Measurements from ENCODE around the gene ASB5. TPM values are rescaled to one million over a fixed set of nuclear protein-coding genes. Genes with fewer than 3 reads are reported as not detected.
"Not testable (repeated sequence)": the region's sequence is repeated elsewhere in the genome, so short reads cannot be mapped to it uniquely, and the experiment has no call there.

ASB5 gene
- total and polyA plus RNA-seq, 7 experiments from 2014 or later: not detected

DNA sequence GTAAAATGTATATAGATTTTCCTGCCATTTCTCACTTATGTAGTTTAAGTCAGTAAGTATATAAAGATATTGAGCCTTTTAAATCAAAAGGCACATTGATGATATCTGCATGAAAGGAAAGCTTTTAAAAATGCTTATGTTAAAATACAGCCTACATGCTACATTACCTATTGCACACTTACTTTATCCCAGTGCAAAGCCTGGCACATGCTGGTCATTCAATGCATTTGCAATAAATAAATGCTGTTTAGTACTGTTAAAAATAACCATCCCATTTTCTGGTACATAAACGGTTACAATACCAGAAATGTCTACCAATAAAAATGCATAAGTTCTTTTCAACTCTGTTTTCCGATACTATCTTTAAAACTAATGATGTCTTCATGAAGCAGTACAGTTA, 51.5 kb downstream of the ASB5 start:
- H3K27me3 ChIP-seq (ENCODE audit: control insufficient read depth in 2 of 2, insufficient read depth in 2 of 2, low read length in 2 of 2): no peaks in the 10 kb centered on the region
- H3K27me3 Mint-ChIP-seq: peaks cover 0 to 2% (median 0%) of the 10 kb centered on the region in 5 donors
- H3K9me3 ChIP-seq (ENCODE audit: control insufficient read depth in 2 of 3, low read length in 3 of 3): no peaks in the 10 kb centered on the region
- H3K27ac Mint-ChIP-seq: no peak overlapping the region
- H3K4me1 Mint-ChIP-seq: no peaks in the 10 kb centered on the region
- no peak overlapping the region for H3K27ac ChIP-seq (ENCODE audit: low read depth, low read length)
- H3K4me1 ChIP-seq (ENCODE audit: control insufficient read depth in 2 of 2, insufficient read depth in 2 of 2, low read length in 2 of 2): no peaks in the 10 kb centered on the region
- H3K4me3 Mint-ChIP-seq: no peak overlapping the region
- POLR2A ChIA-PET: interaction anchor here (0.6 kb wide), 1 partner anchor 27 kb away, joined by 3 read pairs; no protein-coding TSS in a partner anchor
- no peaks in the 10 kb centered on the region for H3K36me3 Mint-ChIP-seq
- no peak for DNase-seq
- H3K36me3 ChIP-seq (ENCODE audit: control insufficient read depth in 2 of 3, insufficient read depth in 3 of 3, low read length in 3 of 3): no peaks in the 10 kb centered on the region
- H3K4me3 ChIP-seq (ENCODE audit: low read length): no peak overlapping the region
- ATAC-seq: no peak
- intact Hi-C loops (cut with micrococcal nuclease): no loop called here
- CTCF ChIA-PET: no interaction called here
- peaks cover 0 to 2% (median 0%) of the 10 kb centered on the region in 11 donors for H3K9me3 Mint-ChIP-seq

DNA sequence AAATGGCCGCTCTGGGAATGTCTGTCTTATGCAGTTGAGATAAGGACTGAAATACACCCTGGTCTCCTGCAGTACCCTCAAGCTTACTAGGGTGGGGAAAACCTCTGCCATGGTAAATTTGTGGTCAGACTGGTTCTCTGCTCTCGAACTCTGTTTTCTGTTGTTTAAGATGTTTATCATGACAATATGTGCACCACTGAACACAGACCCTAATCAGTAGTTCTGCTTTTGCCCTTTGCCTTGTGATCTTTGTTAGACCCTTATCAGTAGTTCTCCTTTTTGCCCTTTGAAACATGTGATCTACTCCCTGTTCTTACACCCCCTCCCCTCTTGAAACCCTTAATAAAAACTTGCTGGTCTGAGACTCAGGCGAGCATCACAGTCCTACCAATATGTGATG, 56.7 kb downstream of the ASB5 start:
- H3K9me3 ChIP-seq (ENCODE audit: control insufficient read depth in 2 of 3, low read length in 3 of 3); H3K36me3 Mint-ChIP-seq; H3K4me1 Mint-ChIP-seq; H3K27me3 ChIP-seq (ENCODE audit: control insufficient read depth in 2 of 2, insufficient read depth in 2 of 2, low read length in 2 of 2); POLR2A ChIA-PET; H3K4me3 ChIP-seq (ENCODE audit: low read length); H3K27ac ChIP-seq (ENCODE audit: low read depth, low read length); H3K27ac Mint-ChIP-seq; H3K36me3 ChIP-seq (ENCODE audit: control insufficient read depth in 2 of 3, insufficient read depth in 3 of 3, low read length in 3 of 3); ATAC-seq; CTCF ChIA-PET; intact Hi-C loops (cut with micrococcal nuclease); H3K4me3 Mint-ChIP-seq; H3K9me3 Mint-ChIP-seq; DNase-seq; H3K4me1 ChIP-seq (ENCODE audit: control insufficient read depth in 2 of 2, insufficient read depth in 2 of 2, low read length in 2 of 2): not testable (repeated sequence)
- peaks cover 13 to 28% (median 17%) of the 10 kb centered on the region in 5 donors for H3K27me3 Mint-ChIP-seq

DNA sequence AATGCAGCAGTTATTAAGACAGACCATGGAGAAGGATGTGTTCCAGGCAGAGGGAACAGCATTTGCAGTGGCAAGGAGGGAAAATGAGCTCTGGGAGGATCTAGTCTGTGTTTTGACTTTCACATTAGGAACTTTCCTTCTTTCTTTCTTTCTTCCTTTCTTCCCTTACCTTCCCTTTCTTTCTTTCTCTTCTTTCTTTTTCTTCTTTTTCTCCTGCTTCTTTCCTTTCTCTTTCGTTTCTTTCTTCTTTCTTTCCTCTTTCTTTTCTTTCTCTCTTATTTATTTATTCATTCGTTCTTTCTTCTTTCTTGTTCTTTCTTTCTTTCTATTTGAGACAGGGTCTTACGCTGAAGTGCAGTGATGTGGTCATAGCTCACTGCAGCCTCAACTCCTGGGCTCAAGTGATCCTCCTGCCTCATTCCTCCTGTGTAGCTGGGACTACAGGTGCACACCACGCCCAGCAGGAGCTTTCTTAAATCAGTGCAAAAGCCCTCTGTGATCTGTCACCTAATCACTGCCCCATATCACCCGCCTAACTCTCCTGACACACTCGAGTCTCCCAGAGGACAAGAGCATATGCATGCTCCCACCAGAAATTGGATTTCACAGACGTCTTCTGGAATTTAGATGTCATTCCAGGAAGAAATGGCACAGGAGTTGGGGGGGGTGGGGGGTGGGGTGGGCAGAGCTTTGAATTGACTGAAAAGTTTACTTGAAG, 58.3 kb downstream of the ASB5 start:
- Histone ChIP-seq H3K4me3 (ENCODE audit: low read length) (no peak overlapping the region), H3K27ac (ENCODE audit: low read depth, low read length) (no peak overlapping the region), H3K36me3 (ENCODE audit: control insufficient read depth in 2 of 3, insufficient read depth in 3 of 3, low read length in 3 of 3) (no peaks in the 10 kb centered on the region), H3K4me1 (ENCODE audit: control insufficient read depth in 2 of 2, insufficient read depth in 2 of 2, low read length in 2 of 2) (no peaks in the 10 kb centered on the region), H3K27me3 (ENCODE audit: control insufficient read depth in 2 of 2, insufficient read depth in 2 of 2, low read length in 2 of 2) (no peaks in the 10 kb centered on the region), H3K9me3 (ENCODE audit: control insufficient read depth in 2 of 3, low read length in 3 of 3) (no peaks in the 10 kb centered on the region)
- intact Hi-C loops (cut with micrococcal nuclease): no loop called here
- no peak for DNase-seq
- Mint-ChIP-seq H3K9me3 (peaks cover 0 to 4% (median 0%) of the 10 kb centered on the region in 11 donors), H3K4me1 (peaks cover 0 to 1% (median 0%) of the 10 kb centered on the region in 7 donors), H3K27me3 (peaks cover 14 to 43% (median 29%) of the 10 kb centered on the region in 5 donors), H3K4me3 (no peak overlapping the region), H3K27ac (no peak overlapping the region), H3K36me3 (no peaks in the 10 kb centered on the region)
- CTCF ChIA-PET: no interaction called here
- no peak for ATAC-seq
- POLR2A ChIA-PET: no interaction called here

DNA sequence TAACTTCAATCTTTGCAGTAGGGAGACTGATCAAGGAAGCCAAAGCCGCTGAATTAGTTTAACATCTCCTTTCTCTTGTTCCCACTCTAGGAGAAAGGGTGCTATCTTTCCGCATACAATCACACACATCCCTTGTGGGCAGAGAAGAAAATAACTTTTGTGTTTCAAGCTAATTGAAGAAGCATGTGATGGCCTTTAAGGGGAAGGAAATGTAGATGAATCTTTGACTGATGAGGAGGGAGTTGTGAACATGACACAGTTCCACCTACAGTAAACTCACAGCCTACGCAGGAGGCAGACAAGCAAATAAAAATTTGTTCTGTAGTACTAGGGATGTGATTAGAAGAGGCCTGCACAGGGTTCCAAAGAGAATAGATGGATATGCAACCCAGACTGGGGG, 58.9 kb downstream of the ASB5 start:
- peaks cover 0 to 6% (median 0%) of the 10 kb centered on the region in 7 donors for H3K4me1 Mint-ChIP-seq
- no peak overlapping the region for H3K27ac Mint-ChIP-seq
- Histone ChIP-seq H3K36me3 (ENCODE audit: control insufficient read depth in 2 of 3, insufficient read depth in 3 of 3, low read length in 3 of 3) (no peaks in the 10 kb centered on the region), H3K27ac (ENCODE audit: low read depth, low read length) (no peak overlapping the region), H3K27me3 (ENCODE audit: control insufficient read depth in 2 of 2, insufficient read depth in 2 of 2, low read length in 2 of 2) (no peaks in the 10 kb centered on the region), H3K4me1 (ENCODE audit: control insufficient read depth in 2 of 2, insufficient read depth in 2 of 2, low read length in 2 of 2) (no peaks in the 10 kb centered on the region), H3K9me3 (ENCODE audit: control insufficient read depth in 2 of 3, low read length in 3 of 3) (no peaks in the 10 kb centered on the region), H3K4me3 (ENCODE audit: low read length) (no peak overlapping the region)
- H3K9me3 Mint-ChIP-seq: peaks cover 0 to 4% (median 0%) of the 10 kb centered on the region in 11 donors
- no peak overlapping the region for H3K4me3 Mint-ChIP-seq
- ChIA-PET POLR2A (no interaction called here), CTCF (no interaction called here)
- DNase-seq: no peak
- H3K27me3 Mint-ChIP-seq: peaks cover 17 to 50% (median 29%) of the 10 kb centered on the region in 5 donors
- ATAC-seq: no peak
- H3K36me3 Mint-ChIP-seq: no peaks in the 10 kb centered on the region
- intact Hi-C loops (cut with micrococcal nuclease): no loop called here

DNA sequence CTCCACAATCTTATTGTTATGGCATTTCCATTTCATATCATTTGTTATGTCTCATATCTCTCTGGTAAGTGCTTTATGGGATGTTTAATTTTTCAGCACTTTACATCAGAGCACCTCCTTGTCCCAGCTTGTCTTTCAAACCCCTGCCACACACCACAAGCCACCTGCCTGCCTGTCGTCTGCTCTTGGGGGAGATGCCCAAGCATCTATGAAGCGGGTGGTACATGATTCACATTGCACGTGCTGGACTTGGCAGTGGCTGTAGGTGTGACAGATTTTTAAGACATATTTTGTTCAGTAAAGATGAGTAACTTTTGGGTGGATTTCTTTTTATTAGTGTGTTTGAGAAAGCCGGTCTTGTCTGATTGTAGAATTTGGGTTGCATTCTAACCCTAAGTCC, 59.5 kb downstream of the ASB5 start:
- no peak for DNase-seq
- Mint-ChIP-seq H3K27me3 (peaks cover 18 to 51% (median 30%) of the 10 kb centered on the region in 5 donors), H3K4me1 (peaks cover 0 to 7% (median 0%) of the 10 kb centered on the region in 7 donors), H3K36me3 (no peaks in the 10 kb centered on the region), H3K9me3 (peaks cover 0 to 4% (median 0%) of the 10 kb centered on the region in 11 donors), H3K27ac (no peak overlapping the region), H3K4me3 (no peak overlapping the region)
- no peaks in the 10 kb centered on the region for H3K9me3 ChIP-seq (ENCODE audit: control insufficient read depth in 2 of 3, low read length in 3 of 3)
- POLR2A ChIA-PET: no interaction called here
- H3K27me3 ChIP-seq (ENCODE audit: control insufficient read depth in 2 of 2, insufficient read depth in 2 of 2, low read length in 2 of 2): no peaks in the 10 kb centered on the region
- CTCF ChIA-PET: no interaction called here
- no peak for ATAC-seq
- H3K4me3 ChIP-seq (ENCODE audit: low read length): no peak overlapping the region
- H3K4me1 ChIP-seq (ENCODE audit: control insufficient read depth in 2 of 2, insufficient read depth in 2 of 2, low read length in 2 of 2): no peaks in the 10 kb centered on the region
- intact Hi-C loops (cut with micrococcal nuclease): no loop called here
- H3K27ac ChIP-seq (ENCODE audit: low read depth, low read length): no peak overlapping the region
- H3K36me3 ChIP-seq (ENCODE audit: control insufficient read depth in 2 of 3, insufficient read depth in 3 of 3, low read length in 3 of 3): no peaks in the 10 kb centered on the region

DNA sequence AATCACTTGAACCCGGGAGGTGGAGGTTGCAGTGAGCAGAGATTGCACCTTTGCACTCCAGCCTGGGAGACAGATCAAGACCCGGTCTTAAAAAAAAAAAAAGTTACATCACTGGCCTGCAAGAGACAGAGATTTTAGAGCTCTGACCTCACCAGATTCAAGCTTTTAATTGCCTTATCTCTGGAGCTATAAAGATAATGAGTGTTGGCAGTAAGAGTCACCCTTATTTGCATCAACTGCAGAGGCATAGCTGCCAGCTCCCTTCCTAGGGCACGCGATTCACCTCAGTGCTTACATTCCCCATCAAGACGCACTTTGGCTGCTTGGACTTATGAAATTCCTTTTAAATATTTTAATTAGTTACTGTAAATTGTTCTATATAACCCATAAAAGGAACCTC, 61.2 kb downstream of the ASB5 start:
- ATAC-seq: no peak
- Mint-ChIP-seq H3K27me3 (peaks cover 18 to 51% (median 37%) of the 10 kb centered on the region in 5 donors), H3K27ac (no peak overlapping the region), H3K36me3 (no peaks in the 10 kb centered on the region), H3K4me1 (peaks cover 0 to 7% (median 0%) of the 10 kb centered on the region in 7 donors), H3K4me3 (no peak overlapping the region), H3K9me3 (peaks cover 0 to 4% (median 0%) of the 10 kb centered on the region in 11 donors)
- intact Hi-C loops (cut with micrococcal nuclease): no loop called here
- ChIA-PET POLR2A (interaction anchor here (1.1 kb wide), 1 partner anchor 12 kb away, joined by 5 read pairs; the partner anchor contains the start of gene SPATA4), CTCF (no interaction called here)
- H3K9me3 ChIP-seq (ENCODE audit: control insufficient read depth in 2 of 3, low read length in 3 of 3): no peaks in the 10 kb centered on the region
- H3K4me1 ChIP-seq (ENCODE audit: control insufficient read depth in 2 of 2, insufficient read depth in 2 of 2, low read length in 2 of 2): no peaks in the 10 kb centered on the region
- no peak overlapping the region for H3K4me3 ChIP-seq (ENCODE audit: low read length)
- no peaks in the 10 kb centered on the region for H3K36me3 ChIP-seq (ENCODE audit: control insufficient read depth in 2 of 3, insufficient read depth in 3 of 3, low read length in 3 of 3)
- no peak for DNase-seq
- H3K27me3 ChIP-seq (ENCODE audit: control insufficient read depth in 2 of 2, insufficient read depth in 2 of 2, low read length in 2 of 2): no peaks in the 10 kb centered on the region
- no peak overlapping the region for H3K27ac ChIP-seq (ENCODE audit: low read depth, low read length)

DNA sequence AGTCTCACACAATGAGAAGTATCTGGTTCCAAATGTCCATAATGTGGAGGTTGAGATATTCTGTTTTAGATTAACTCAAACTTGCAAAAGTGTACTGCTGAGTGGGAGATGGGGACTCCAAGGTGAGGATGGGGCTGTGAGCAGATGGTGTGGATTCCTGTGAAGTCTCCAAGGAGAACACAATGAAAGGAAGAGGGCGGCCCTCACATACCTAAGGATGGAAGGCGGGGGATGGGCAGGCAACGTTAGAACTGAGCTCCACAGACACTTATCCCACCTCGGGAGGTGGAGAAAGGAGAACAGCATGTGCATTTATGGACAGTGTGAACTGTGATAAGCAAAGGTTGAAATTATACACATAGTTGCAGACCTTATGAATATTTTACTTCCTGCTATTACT, 63.7 kb downstream of the ASB5 start:
- Mint-ChIP-seq H3K9me3 (no peaks in the 10 kb centered on the region), H3K27ac (no peak overlapping the region), H3K36me3 (no peaks in the 10 kb centered on the region), H3K4me3 (no peak overlapping the region), H3K27me3 (peaks cover 10 to 37% (median 30%) of the 10 kb centered on the region in 5 donors), H3K4me1 (peaks cover 0 to 7% (median 0%) of the 10 kb centered on the region in 7 donors)
- intact Hi-C loops (cut with micrococcal nuclease): no loop called here
- ATAC-seq: no peak
- Histone ChIP-seq H3K4me3 (ENCODE audit: low read length) (no peak overlapping the region), H3K27ac (ENCODE audit: low read depth, low read length) (no peak overlapping the region), H3K4me1 (ENCODE audit: control insufficient read depth in 2 of 2, insufficient read depth in 2 of 2, low read length in 2 of 2) (no peaks in the 10 kb centered on the region), H3K27me3 (ENCODE audit: control insufficient read depth in 2 of 2, insufficient read depth in 2 of 2, low read length in 2 of 2) (no peaks in the 10 kb centered on the region), H3K36me3 (ENCODE audit: control insufficient read depth in 2 of 3, insufficient read depth in 3 of 3, low read length in 3 of 3) (no peaks in the 10 kb centered on the region), H3K9me3 (ENCODE audit: control insufficient read depth in 2 of 3, low read length in 3 of 3) (no peaks in the 10 kb centered on the region)
- ChIA-PET POLR2A (no interaction called here), CTCF (no interaction called here)
- DNase-seq: no peak
